Sigmoid colon (tissue), 3 donors: ENCODE results near the gene ABCF2.

Experiments
- POLR2A ChIP-seq, 2 donors: fragments of 450-650 bp; IDR thresholded peaks; one replicate each; pipeline ENCODE4 v1.6.1; 2016; ENCODE audit warnings: antibody characterized with exemption in 2 of 2, mild to moderate bottlenecking in 2 of 2, moderate library complexity in 2 of 2
- TF ChIP-seq, protein P1 (sequence below), 4 experiments: fragments of 450-650 bp in 3 of 4; fragments of 200-600 bp in 1 of 4; IDR thresholded peaks; one replicate each; pipeline ENCODE4 v1.5.1; 2016 to 2019; ENCODE audit warnings: antibody characterized with exemption in 4 of 4, mild to moderate bottlenecking in 3 of 4, moderate library complexity in 2 of 4

DNA sequence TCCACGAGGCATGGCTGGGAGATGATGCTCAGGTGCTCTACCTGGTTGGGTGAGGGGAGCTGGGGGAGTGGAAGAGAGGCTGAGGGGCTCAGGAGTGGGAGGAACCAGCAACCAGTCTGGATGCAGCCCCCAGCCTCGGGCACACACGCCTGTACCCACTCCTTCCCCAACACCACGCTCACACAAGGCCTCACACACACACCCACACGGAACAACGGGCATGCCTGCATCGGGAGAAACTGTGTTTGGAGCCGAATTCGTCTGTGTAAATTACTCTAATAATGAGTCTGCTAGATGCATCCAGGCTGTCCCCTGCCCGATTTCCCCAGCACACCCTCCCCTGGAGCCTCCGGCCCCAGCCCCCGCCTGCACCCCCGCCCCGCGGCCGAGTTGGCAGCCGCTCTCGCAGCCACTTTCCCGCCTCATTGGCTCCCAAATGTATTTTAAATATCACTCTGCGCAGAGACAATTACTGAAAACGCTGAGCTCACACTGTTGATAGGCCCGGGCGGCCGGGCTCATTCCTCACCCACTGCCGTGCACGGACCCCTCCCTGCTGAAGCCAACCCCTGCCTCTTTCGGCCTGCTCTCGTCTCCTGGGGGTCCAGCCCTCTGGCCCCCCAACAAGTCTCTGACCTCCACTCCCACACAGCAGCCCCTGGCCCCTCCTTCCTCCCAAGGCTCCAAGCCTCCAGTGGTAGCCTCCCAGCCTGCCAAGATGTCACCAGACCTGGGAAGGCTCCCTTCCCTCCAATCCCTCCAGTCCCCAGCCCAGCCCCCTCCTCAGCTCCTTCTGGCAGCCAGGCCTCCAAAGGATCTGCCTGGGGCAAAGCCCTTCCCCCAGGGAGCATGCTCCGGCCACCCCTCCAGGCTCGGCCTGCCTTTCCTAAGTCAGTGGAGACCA, 27.8 kb downstream of the ABCF2 start:
- no peak for TF ChIP-seq POLR2A (IDR thresholded peaks at IDR 0.05)
- TF ChIP-seq, protein P1, sequence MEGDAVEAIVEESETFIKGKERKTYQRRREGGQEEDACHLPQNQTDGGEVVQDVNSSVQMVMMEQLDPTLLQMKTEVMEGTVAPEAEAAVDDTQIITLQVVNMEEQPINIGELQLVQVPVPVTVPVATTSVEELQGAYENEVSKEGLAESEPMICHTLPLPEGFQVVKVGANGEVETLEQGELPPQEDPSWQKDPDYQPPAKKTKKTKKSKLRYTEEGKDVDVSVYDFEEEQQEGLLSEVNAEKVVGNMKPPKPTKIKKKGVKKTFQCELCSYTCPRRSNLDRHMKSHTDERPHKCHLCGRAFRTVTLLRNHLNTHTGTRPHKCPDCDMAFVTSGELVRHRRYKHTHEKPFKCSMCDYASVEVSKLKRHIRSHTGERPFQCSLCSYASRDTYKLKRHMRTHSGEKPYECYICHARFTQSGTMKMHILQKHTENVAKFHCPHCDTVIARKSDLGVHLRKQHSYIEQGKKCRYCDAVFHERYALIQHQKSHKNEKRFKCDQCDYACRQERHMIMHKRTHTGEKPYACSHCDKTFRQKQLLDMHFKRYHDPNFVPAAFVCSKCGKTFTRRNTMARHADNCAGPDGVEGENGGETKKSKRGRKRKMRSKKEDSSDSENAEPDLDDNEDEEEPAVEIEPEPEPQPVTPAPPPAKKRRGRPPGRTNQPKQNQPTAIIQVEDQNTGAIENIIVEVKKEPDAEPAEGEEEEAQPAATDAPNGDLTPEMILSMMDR (IDR thresholded peaks at IDR 0.05) = no peak
